HCEC 1CT (cell line): ENCODE results near the gene DRICH1.
"Not testable (repeated sequence)": the region's sequence is repeated elsewhere in the genome, so short reads cannot be mapped to it uniquely, and the experiment has no call there.

ENCODE experiments used
- DNase-seq: peaks from one replicate; pipeline ENCODE4 v3.0.0-alpha.2; 2017

DRICH1 gene

GRCh38 chr22:23597576-23598268, 34.4 kb downstream of the DRICH1 start:
- not testable (repeated sequence) for DNase-seq

DNA sequence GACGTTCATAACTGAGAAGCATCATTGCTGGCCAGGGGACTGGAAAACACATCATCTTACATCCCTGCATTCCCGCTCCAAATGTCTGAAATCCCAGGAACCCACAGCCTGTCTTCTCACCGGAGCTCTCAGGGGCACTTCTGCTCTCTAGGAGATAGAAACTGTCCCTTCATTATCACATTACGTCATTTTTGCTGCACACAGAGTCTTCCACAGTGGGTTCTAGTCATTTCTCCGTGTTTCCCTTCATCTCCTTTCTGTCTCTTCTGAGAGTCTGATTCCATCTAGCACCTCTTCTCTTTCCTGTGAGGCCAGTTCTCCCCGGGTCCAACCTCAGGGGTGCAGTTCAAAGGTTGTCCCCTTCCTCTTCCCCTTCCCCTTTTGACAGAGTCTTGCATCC, 36.2 kb downstream of the DRICH1 start:
- not testable (repeated sequence) for DNase-seq

DNA sequence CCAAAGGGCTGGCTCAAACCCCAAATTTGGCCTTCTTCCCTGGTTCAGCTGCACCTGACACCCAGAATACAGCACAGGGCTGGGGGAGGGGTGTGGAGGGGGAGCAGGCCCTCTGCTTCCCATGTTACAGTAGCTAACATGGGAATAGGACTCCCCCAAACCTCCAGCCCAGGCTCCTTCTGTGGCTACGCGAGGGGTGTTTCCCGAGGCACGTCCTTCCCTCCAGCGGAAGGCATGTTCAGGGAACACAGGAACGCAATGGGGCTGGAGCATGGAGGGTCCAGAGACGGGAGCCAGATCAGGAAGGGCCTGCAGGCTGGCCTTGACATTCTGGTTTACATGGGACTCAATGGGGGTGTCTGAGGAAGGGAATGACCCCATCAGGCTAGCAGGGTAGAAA, 40.3 kb downstream of the DRICH1 start:
- DNase-seq = no peak

DNA sequence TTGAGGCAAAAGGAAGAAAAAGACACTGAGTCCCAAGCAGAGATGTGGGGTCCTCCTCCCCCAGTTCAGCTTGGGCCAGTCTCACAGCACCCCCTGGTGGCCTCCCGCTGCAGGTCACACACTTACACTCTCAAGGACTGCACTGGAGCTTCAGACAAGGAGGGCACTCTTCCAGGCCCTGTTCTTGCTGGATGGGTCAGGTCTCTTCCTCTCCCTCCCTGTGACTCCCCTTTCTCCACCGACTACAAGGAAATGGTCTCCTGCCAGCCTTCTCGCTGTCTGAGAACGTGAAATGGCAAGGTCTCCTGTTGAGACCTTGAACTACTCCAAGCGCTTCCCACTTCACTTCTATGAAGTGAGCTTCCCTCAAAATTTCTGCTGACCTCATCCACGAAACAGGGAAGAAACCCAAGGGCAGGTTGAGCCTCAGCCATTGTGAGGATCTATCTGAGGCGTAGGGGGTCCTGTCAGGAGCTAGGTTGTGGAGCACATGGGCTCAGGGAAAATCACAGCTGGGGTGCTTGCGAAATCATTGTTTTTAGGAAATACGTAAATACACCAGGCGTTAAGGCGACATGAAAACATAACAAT, 40.8 kb downstream of the DRICH1 start:
- DNase-seq = peak; percentile 26

GRCh38 chr22:23583836-23584235, 48.3 kb downstream of the DRICH1 start:
- no peak for DNase-seq

- no peak for DNase-seq
These were observed 49.0 kb downstream of the DRICH1 start for GRCh38 chr22:23583153-23583552.

DNA sequence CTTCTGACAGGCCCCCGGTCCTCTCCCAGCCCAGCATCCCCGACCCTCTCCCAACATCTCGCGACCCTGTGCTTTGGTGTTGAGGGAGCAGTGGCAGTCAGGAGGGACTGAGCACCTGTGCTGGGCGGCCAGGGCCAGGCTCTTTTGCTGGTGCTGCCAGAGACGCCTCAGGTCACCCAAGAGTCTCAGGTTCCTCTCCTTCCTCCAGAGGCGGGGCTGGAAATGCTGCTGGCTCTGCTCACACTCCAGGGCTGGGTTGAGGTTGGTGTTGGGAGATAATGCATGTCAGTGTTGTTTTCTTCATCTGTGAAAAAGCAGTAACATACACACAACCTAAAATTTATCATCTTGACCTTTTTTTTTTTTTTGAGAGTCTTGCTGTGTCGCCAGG, 50.9 kb downstream of the DRICH1 start:
- DNase-seq = no peak

DNA sequence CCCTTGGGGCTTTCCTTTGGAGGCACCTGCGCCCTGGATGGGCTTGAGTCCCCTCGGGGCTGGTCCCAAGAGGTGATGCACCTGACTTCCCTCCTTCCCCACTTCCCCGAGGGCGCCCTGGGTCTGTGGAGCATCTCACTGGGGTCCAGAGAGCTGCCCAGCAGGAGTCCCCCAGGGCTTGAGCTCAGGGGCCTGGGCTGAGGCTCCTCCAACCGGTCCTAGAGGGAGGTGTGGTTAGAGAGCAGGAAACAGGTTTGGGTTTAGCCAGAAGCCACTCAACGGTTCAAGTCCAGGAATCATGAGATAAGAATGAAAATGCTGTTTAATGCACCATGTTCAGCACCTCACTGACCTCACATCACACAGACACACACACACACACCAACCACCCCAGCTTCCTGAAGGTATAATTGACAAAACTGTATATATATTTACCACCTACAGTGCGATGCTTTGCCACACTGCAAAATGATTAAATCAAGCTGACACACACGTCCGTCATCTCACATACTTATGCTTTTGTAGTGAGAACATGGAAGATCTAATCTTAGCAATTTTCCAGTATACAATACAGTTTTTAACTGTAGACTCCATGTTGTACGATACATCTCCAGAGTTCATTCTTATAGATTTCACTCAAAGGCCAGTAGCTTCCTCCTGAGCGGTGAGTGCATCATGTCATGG, 51.4 kb downstream of the DRICH1 start:
- DNase-seq = no peak

- DNase-seq = no peak
These were observed 52.1 kb downstream of the DRICH1 start, which contains the start of gene IGLL1 for GRCh38 chr22:23579870-23580575. IGLL1 (minus strand) TSS chr22:23580290; CDS start chr22:23580190, 100 bp downstream.

- no peak for DNase-seq
These were observed 52.8 kb downstream of the DRICH1 start for GRCh38 chr22:23579280-23579679.

DNA sequence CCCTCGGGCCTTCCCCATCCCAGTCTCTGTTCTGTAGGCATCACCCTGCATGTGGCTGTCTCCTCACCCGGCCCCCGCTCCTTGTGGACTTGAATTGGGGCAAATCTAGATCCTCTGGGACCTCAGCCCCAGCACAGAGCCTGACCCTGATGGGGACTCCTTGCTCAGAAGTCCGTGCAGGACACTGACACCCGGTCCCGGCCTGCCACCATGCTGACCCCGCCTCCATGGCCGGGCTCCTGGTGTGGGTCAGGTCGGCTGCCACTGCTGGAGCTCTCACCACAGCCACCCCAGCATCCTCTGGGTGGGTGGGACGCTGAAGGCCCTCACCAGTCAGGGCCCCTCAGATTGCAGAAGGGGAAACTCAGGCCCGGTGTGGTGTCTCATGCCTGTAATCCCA, 53.8 kb downstream of the DRICH1 start:
- DNase-seq = no peak

- DNase-seq = no peak
These were observed 55.4 kb downstream of the DRICH1 start for GRCh38 chr22:23576681-23577080.

GRCh38 chr22:23575601-23576000, 56.5 kb downstream of the DRICH1 start:
- DNase-seq = no peak

DNA sequence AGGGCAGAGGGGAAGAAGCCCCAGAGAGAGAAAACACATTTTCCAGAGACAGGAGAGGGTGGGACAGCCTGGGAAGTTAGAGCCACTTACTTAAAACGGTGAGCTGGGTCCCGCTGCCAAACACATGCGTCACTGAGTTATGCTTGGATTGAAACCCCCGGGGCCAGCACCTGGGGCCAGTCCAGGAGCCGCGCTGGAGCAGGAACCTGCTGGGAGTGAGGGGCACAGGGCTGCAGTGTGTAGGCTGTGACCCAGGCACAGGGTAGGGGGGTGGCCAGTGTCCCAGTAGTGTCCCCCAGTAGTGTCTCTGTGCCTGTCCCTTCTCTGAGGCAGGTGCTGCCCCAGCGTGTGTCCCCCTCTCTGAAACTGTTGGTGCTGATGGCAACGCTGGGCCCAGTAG, 57.2 kb downstream of the DRICH1 start:
- DNase-seq = no peak

DNA sequence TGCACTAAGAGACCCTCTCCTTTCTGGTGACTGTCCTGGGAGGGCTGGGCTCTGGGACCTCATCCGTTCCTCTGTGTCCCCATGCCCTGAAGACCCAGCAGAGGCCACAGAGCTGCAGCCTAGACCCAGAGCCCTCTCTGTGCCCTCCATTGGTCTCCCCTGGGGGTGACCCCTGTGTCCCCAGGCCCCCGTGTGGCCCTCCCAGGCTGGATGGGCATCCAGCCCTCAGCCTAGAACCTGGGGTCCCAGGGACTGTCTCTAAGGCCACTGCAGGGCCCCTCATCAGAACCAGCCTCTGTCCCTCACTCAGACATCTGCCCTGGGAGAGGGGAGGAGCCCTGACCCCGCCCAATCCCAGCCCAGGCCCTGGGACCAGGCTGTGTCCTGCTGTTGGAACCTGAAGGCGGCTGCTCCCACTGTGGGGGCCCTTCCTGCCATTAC, 57.7 kb downstream of the DRICH1 start:
- DNase-seq = no peak

DNA sequence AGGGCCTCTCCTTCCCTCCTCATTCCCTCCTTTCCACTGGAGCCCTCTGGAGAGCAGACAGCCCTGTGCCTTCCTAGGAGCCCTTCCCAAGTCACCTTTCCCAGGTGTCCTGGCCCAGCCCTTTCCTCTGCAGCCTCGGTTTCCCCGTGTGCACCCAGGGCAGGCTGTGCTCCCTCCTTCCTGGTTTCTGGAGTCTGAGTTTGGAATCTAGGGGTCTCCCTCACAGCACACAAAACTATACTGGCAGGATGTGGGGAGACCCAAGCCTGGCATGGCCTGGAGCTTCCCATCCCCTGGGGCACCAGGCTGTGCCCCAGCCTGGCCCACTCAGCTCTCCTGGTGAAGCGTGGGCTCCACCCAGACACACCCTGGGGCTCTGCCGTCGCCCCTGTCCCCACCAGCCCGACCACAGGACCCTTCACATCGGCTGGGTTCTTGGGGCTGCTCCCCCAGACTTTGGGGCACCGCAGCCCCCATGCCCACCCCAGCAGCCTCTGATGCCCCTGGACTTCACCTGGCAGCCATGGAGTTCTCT, 58.4 kb downstream of the DRICH1 start:
- DNase-seq = not testable (repeated sequence)

DNA sequence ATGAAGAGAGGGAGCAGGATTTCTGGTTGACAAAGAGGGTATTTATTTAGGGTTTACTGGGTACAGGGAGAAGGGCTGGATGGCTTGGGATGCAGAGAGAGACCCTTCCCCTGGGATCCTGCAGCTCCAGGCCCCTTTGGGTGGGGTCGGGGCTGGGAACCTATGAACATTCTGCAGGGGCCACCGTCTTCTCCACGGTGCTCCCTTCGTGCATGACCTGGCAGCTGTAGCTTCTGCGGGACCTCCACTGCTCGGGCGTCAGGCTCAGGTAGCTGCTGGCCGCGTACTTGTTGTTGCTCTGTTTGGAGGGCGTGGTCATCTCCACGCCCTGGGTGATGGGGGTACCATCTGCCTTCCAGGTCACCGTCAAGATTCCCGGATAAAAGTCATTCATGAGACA, 59.0 kb downstream of the DRICH1 start:
- DNase-seq = not testable (repeated sequence)

DNA sequence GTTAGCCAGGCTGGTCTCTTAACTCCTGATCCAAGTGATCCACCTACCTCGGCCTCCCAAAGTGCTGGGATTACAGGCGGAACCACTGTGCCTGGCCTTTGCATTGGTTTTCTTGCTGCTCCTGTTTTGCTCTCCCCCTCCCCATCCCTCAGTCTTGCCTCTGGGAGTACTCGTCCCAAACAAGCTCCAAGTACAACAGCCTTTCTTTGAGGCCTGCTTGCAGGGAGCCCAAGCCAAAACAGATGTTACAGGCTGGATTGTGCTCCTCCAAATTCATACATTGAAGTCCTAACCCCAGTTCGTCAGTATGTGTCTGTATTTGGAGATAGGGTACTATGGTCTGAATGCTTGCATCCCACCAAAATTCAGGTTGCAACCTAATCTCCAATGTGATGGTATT, 60.6 kb downstream of the DRICH1 start:
- no peak for DNase-seq

- DNase-seq = no peak
These were observed 61.4 kb downstream of the DRICH1 start for GRCh38 chr22:23570681-23571080.

GRCh38 chr22:23569716-23570115, 62.4 kb downstream of the DRICH1 start:
- no peak for DNase-seq

GRCh38 chr22:23569291-23569690, 62.8 kb downstream of the DRICH1 start:
- DNase-seq = no peak

DNA sequence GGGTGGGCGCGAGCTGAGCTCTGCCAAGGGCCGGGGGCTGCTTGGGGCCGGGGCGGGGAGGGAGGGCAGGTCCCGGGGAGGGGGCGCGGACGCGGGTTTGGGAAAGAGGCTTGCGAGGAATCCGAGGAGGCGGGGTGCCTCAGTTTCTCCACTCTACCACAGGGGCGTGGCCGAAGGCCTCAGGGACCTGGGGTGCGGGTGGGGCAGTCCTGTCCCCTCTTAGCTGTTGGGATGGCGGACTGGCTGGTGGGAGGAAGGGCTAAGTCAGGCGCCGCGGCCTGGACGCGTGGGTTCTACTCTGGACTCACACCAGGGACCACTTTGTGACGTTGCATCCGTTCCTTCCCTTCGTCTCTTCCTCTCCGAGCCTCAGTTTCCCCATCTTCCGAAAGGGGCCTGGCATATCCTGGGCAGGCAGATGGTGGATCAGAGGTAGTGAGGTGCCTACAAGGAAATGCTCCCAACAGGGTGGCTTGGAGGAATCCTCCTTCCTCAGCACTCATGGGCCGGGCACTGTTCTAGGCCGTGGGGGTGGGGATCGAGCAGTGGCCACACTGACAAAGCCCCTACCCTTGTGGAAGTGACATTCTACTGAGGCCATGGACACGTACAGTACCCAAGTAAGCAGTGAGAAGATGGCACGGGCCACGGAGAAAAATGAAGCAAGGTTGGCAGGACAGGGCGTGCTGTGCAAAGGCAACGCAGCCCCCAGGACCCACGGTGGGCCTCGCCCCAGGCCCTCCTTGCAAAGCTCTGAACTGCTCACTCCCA, 65.2 kb downstream of the DRICH1 start:
- DNase-seq = no peak
